ENCODE results near the gene SH2D1A. TPM values are rescaled to one million over a fixed set of nuclear protein-coding genes. Genes with fewer than 3 reads are reported as not detected.
"Not testable (repeated sequence)": the region's sequence is repeated elsewhere in the genome, so short reads cannot be mapped to it uniquely, and the experiment has no call there.

The SH2D1A gene
- 10 to 100 TPM; 40.7 to 47.1 TPM for total RNA-seq

DNA sequence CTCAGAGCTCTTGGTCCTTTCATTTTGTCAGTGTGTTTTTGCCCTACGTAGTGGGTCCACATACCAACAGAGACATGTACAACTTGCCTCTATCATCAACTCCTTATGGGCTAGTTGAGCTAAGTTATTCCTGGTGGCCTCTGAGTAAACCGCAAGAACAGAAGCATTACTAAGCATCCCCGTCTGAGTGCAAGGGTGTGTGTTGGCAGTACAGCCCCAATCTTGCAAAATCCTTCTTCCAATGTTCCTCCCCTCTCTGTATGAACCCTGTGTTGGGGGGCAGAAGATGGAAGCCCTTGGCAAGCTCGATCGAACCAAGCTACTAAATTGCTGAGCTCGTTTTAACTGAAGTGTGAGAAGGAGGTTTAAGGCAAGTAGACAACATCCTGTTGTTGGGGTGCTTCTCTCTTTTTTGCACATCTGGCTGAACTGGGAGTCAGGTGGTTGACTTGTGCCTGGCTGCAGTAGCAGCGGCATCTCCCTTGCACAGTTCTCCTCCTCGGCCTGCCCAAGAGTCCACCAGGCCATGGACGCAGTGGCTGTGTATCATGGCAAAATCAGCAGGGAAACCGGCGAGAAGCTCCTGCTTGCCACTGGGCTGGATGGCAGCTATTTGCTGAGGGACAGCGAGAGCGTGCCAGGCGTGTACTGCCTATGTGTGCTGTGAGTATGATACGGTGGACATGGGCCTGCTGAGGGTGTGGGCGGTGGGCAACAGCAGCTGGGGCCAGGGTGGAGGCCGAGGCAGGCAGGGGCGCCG, at the start of gene SH2D1A:
Gene SH2D1A, plus strand, starts transcription at position 447 of the 760 bp plus-strand sequence. Its CDS starts 80 bp downstream, at position 527.
- Mint-ChIP-seq H3K36me3 (ENCODE audit: insufficient read depth in 2 of 2) (peaks cover 2 to 4% of the 10 kb centered on the region in 2 donors), H3K4me1 (ENCODE audit: low read depth) (peaks cover 48% of the 10 kb centered on the region), H3K27me3 (ENCODE audit: low read depth) (peaks cover 10% of the 10 kb centered on the region), H3K9me3 (no peaks in the 10 kb centered on the region), H3K27ac (peak within 1 kb of the TSS; percentile 97), H3K4me3 (peak within 1 kb of the TSS; percentile 91 to 96)
- ATAC-seq (replicated peaks in 1 of 2) (peak; percentile 37 to 49), DNase-seq (peak; percentile 26)

DNA sequence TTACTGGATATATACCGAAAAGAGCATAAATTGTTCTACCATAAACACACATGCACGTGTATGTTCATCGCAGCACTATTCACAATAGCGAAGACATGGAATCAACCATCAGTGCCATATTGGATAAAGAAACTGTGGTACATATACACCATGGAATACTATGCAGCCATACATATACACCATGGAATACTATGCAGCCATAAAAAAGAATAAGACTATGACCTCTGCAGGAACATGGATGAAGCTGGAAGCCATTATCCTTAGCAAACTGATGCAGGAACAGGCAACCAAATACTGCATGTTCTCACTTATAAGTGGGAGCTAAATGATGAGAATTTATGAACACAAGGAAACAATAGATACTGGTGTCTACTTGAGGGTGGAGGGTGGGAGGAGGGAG, 47.0 kb upstream of the SH2D1A start:
- H3K36me3 Mint-ChIP-seq (ENCODE audit: insufficient read depth in 2 of 2); H3K27ac Mint-ChIP-seq; ATAC-seq (replicated peaks in 1 of 2); H3K4me3 Mint-ChIP-seq; H3K9me3 Mint-ChIP-seq; DNase-seq: not testable (repeated sequence)
- peaks cover 33% of the 10 kb centered on the region for H3K4me1 Mint-ChIP-seq (ENCODE audit: low read depth)
- H3K27me3 Mint-ChIP-seq (ENCODE audit: low read depth), result peaks cover 14% of the 10 kb centered on the region

DNA sequence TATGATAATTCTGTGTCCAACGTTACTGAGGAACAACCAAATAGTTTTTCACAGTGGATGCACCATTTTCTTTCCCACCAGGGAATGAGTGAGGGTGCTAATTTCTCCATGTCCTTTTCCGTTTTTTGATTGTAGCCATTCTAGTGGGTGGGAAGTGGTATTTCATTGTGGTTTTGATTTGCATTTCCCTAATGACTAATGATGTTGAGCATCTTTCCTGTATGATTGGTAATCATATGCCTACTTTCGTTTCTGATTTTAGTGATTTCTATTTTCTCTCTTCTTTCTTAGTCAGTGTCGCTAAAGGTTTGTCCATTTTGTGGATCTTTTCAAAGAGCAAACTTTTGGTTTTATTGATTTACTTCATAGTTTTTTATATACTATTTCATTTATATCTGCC, 46.0 kb upstream of the SH2D1A start:
- DNase-seq (no peak), ATAC-seq (replicated peaks in 1 of 2) (peak; percentile 67 to 75)
- Mint-ChIP-seq H3K27me3 (ENCODE audit: low read depth) (peaks cover 14% of the 10 kb centered on the region), H3K4me1 (ENCODE audit: low read depth) (peaks cover 25% of the 10 kb centered on the region), H3K9me3 (peaks cover 0 to 6% of the 10 kb centered on the region in 2 donors), H3K27ac (peak overlapping the region; percentile 29), H3K4me3 (peak overlapping the region; percentile 48 to 79), H3K36me3 (ENCODE audit: insufficient read depth in 2 of 2) (peaks cover 4 to 6% of the 10 kb centered on the region in 2 donors)

DNA sequence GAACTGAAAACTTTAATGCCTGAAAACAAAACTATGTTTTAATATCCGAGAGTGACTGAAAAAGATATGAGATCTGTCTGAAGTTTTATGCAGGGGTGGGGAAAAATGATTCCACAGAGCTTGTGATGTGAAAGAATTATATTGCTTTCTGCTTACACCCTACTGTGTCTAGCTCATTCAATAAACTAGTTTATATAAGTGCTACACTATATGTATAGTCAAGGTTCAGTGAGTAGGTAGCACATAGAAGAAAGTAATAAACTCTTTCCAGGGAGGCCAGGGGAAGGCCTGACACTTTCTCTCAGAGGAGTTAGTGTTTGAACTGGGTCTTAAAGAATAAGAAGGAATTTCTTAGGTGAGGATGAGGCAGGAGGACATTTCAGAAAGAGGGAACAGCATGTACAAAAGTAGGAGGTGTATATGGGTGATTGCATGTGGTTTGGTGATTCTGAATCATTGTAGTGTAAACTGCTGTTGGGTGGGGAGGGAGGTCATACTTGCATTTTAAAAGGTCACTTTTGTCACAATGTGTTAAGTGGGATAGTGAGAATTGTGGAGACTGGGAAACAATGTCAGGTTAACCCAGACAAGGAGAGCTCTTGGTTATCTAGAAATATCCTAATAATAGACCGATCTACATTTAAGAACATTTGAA, 39.0 kb upstream of the SH2D1A start:
- ATAC-seq (replicated peaks in 1 of 2), result peak in 1 of 2 donors; percentile 42
- H3K36me3 Mint-ChIP-seq (ENCODE audit: insufficient read depth in 2 of 2), result peaks cover 4 to 5% of the 10 kb centered on the region in 2 donors
- peaks cover 13% of the 10 kb centered on the region for H3K27me3 Mint-ChIP-seq (ENCODE audit: low read depth)
- H3K4me3 Mint-ChIP-seq, result peak overlapping the region in 1 of 2 donors; percentile 3
- peaks cover 14% of the 10 kb centered on the region for H3K4me1 Mint-ChIP-seq (ENCODE audit: low read depth)
- DNase-seq, result no peak
- no peak overlapping the region for H3K27ac Mint-ChIP-seq
- H3K9me3 Mint-ChIP-seq, result peaks cover 1 to 4% of the 10 kb centered on the region in 2 donors

DNA sequence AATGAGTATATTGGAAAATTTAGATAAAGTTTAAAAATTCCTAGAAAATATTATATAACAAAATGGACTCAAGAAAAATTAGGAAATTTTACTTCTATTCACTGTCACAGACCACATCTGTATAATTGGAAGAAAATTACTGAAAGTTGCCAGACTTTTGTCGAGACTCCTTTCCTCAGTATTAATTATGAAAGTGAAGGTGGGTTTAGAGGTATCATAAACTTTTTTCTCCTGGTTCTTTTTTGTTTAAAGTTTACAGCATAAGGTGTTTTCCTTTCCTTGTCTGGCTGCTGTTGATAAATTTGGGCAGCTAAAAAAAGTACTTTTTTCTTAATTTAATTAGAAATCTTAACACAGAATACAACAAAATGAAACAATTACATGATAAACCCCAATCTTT, 20.6 kb upstream of the SH2D1A start:
- no peaks in the 10 kb centered on the region for H3K36me3 Mint-ChIP-seq (ENCODE audit: insufficient read depth in 2 of 2)

DNA sequence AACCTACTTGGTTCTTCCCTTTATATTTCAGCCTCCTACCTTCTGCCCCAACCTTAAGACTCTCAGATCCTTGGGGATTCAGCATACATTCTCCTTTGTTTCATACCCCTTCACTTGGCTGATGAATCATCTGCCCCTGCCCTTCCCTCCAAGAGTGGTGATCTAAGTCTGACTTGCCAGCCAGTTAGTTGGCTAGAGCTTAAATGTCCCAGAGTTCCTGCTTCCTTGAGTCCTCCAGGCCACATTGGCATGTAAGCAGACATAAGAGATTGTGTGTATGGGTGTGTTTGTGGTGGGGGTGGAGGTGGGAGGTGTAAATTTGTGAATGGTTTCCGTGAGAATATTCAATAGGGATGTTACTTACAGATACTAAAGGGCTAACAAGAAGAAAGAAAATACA, 17.6 kb upstream of the SH2D1A start:
- Mint-ChIP-seq H3K4me1 (ENCODE audit: low read depth) (peaks cover 5% of the 10 kb centered on the region), H3K4me3 (no peak overlapping the region), H3K36me3 (ENCODE audit: insufficient read depth in 2 of 2) (peaks cover 0 to 2% of the 10 kb centered on the region in 2 donors), H3K27me3 (ENCODE audit: low read depth) (peaks cover 8% of the 10 kb centered on the region), H3K27ac (no peak overlapping the region), H3K9me3 (peaks cover 0 to 1% of the 10 kb centered on the region in 2 donors)
- DNase-seq (no peak), ATAC-seq (replicated peaks in 1 of 2) (no peak)

More for the DNA sequence above, 20.6 kb upstream of the SH2D1A start:
- ATAC-seq (replicated peaks in 1 of 2) (no peak), DNase-seq (no peak)
- H3K4me3 Mint-ChIP-seq, result no peak overlapping the region
- peaks cover 5% of the 10 kb centered on the region for H3K4me1 Mint-ChIP-seq (ENCODE audit: low read depth)
- peaks cover 15% of the 10 kb centered on the region for H3K27me3 Mint-ChIP-seq (ENCODE audit: low read depth)
- no peak overlapping the region for H3K27ac Mint-ChIP-seq
- H3K9me3 Mint-ChIP-seq, result no peaks in the 10 kb centered on the region

DNA sequence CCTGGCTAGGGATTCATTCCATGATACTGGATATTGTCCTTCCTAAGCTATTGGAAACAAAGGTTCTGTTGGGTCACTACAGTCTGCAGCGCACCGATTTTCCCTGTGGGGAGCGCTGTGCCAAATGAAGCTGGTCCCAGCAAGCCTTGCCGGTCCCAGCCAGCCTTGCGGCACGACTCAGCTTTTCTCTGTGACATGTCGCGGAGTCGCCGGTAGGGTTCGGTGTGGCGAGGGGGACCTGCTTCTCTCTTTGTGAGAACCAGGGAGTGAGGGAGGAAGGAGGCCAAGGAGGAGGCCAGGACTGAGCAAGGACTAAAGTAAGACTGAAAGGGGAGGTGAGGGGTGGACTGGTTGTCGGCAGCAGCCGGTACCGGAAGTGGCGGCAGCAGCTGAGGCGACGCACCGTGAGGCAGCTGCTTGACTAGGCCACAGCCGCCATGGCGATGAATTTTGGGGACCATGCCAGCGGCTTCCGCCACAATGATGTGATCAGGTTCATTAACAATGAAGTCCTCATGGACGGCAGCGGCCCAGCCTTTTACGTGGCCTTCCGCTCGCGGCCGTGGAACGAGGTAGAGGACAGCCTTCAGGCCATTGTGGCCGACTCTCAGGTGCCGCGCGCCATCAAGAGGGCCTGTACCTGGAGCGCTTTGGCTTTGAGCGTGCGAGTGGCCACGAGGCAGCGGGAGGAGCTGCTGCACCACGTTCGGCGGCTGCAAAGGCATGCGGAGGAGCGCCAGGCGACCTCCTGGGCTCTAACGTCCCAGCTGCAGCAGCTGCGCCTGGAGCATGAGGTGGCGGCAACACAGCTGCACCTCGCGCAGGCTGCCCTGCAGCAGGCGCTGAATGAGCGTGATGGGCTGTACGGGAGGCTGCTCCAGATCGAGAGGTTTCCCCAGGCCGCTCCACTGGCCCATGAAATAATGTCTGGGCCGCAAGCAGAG, 13.6 kb upstream of the SH2D1A start, which contains the start of gene TEX13D:
Gene TEX13D, plus strand, starts transcription at position 180 of the 944 bp plus-strand sequence. Its CDS starts 258 bp downstream, at position 438.
- peaks cover 0 to 2% of the 10 kb centered on the region in 2 donors for H3K36me3 Mint-ChIP-seq (ENCODE audit: insufficient read depth in 2 of 2)
- DNase-seq, result no peak

DNA sequence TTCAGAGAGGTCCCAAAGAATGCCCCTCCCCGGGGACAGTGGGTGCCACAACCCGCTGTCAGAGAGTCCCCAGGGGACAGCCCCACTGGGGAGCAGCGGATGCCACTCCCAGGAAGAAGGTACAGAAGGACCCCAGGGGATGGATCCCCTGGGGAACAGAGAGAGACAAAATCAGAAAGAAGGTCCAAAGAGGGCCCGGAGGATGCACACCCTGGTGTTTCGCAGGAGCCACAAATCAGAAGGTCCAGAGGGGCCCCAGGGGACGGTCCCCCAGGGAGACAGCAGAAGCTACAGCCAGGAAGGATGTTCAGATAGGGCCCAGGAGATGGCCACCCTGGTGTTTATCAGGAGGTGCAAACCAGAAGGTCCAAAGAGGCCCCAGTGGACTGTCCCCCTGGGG, 12.5 kb upstream of the SH2D1A start:
- H3K4me3 Mint-ChIP-seq, result no peak overlapping the region
- peaks cover 8% of the 10 kb centered on the region for H3K27me3 Mint-ChIP-seq (ENCODE audit: low read depth)
- ATAC-seq (replicated peaks in 1 of 2), result no peak
- H3K27ac Mint-ChIP-seq, result no peak overlapping the region
- peaks cover 0 to 2% of the 10 kb centered on the region in 2 donors for H3K36me3 Mint-ChIP-seq (ENCODE audit: insufficient read depth in 2 of 2)
- peaks cover 0 to 1% of the 10 kb centered on the region in 2 donors for H3K9me3 Mint-ChIP-seq
- peaks cover 27% of the 10 kb centered on the region for H3K4me1 Mint-ChIP-seq (ENCODE audit: low read depth)
- no peak for DNase-seq

More for the DNA sequence above, 13.6 kb upstream of the SH2D1A start, which contains the start of gene TEX13D:
- H3K4me1 Mint-ChIP-seq (ENCODE audit: low read depth), result peaks cover 27% of the 10 kb centered on the region
- peaks cover 0 to 1% of the 10 kb centered on the region in 2 donors for H3K9me3 Mint-ChIP-seq
- no peak within 1 kb of the TSS for H3K4me3 Mint-ChIP-seq
- no peak within 1 kb of the TSS for H3K27ac Mint-ChIP-seq
- peaks cover 8% of the 10 kb centered on the region for H3K27me3 Mint-ChIP-seq (ENCODE audit: low read depth)
- no peak for ATAC-seq (replicated peaks in 1 of 2)

DNA sequence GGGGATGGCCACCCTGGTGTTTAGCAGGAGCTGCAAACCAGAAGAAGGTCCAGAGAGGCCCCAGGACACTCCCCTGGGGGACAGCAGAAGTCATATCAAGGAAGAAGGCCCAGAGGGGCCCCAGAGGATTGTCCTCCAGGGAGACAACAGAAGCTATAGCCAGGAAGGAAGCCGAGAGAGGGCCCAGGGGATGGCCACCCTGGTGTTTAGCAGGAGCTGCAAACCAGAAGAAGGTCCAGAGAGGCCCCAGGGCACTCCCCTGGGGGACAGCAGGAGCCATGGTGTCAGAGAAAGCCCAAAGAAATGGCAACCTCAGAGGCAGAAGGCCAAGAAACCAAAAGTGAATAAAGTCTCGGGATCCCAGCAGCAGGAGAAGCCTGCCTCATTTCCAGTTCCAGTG, 11.8 kb upstream of the SH2D1A start:
- not testable (repeated sequence) for H3K4me3 Mint-ChIP-seq; H3K9me3 Mint-ChIP-seq; H3K27me3 Mint-ChIP-seq (ENCODE audit: low read depth); ATAC-seq (replicated peaks in 1 of 2); DNase-seq; H3K27ac Mint-ChIP-seq; H3K36me3 Mint-ChIP-seq (ENCODE audit: insufficient read depth in 2 of 2)
- peaks cover 29% of the 10 kb centered on the region for H3K4me1 Mint-ChIP-seq (ENCODE audit: low read depth)

DNA sequence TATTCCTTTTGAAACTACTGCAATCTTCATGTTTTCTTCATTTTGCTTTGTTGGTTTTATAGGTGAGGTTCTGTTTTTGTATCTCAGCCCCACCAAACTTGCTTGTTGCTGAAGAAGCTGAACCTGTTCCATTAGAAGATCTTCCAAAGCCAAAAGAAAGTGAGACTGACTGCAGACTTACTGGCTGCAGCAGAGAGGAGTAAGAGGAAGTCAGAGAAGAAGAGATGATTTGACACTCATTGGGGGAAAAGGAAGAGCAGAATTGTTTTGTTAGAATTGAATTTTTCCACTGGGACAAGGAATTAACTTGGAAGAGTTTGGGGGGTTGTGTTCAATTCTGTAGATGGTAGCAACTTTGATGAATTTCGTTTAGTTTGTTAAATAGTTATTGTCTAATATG, 10.8 kb upstream of the SH2D1A start:
- Mint-ChIP-seq H3K27ac (no peak overlapping the region), H3K36me3 (ENCODE audit: insufficient read depth in 2 of 2) (peaks cover 0 to 2% of the 10 kb centered on the region in 2 donors), H3K4me1 (ENCODE audit: low read depth) (peaks cover 31% of the 10 kb centered on the region), H3K9me3 (peaks cover 0 to 1% of the 10 kb centered on the region in 2 donors), H3K4me3 (peak overlapping the region in 1 of 2 donors; percentile 13), H3K27me3 (ENCODE audit: low read depth) (peaks cover 6% of the 10 kb centered on the region)
- ATAC-seq (replicated peaks in 1 of 2) (no peak), DNase-seq (no peak)

DNA sequence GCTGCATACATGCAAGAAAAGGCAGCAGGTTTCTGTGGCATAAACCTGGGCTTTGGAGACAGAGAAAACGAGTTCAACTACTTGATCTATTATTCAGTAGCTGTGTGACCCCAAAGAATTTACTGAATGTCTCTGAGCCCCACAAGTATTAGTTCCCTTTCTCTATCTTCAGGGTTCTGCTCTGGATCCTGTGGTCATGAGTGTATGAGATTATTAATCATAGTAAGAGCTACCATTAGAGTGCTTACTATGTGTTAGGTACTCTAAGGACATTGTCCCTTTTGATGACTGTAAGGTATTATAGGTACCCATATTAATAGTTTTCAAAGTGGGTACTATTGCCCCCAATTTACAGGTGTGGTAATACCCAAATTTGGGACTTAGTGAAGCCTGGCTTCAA, 8.4 kb upstream of the SH2D1A start:
- Mint-ChIP-seq H3K9me3 (no peaks in the 10 kb centered on the region), H3K4me3 (no peak overlapping the region), H3K4me1 (ENCODE audit: low read depth) (peaks cover 54% of the 10 kb centered on the region), H3K36me3 (ENCODE audit: insufficient read depth in 2 of 2) (no peaks in the 10 kb centered on the region), H3K27me3 (ENCODE audit: low read depth) (peaks cover 7% of the 10 kb centered on the region), H3K27ac (no peak overlapping the region)
- peak; percentile 5 to 26 for ATAC-seq (replicated peaks in 1 of 2)
- no peak for DNase-seq

DNA sequence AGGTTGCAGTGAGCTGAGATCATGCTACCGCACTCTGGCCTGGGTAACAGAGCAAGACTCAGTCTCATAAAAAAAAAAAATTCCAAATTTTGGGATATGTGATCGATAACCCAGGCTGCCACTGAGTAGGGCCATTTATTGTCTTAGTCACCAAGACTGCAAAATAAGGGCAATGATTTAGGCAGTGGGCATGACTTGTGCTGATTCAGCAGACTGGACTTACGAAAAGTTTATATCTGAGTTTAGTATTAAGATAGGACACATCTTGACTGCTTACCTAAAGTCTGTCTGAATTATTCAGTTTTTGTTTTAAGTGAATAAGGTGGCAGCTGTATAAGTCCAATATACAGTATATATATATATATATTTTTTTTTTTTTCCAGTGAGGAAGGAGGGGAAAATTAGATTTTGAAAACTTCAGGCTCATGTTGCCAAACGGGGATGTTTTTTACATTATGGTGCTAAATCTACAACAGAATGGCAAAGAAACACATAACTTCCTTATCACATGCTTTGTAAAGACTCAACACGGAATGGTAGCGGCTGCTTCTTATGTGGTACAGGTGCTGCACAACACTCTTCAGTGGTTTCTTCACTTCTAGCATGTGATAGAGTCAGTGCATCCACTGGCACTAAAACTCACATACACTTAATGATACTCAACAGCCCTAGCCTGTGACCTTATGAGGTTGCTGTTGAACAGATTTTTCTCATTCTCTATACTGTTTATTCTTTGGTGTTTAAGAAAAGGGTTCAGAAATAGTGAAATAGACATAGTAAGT, 7.4 kb upstream of the SH2D1A start:
- Mint-ChIP-seq H3K4me1 (ENCODE audit: low read depth) (peaks cover 64% of the 10 kb centered on the region), H3K4me3 (peak overlapping the region in 1 of 2 donors; percentile 36), H3K9me3 (no peaks in the 10 kb centered on the region), H3K27me3 (ENCODE audit: low read depth) (peaks cover 8% of the 10 kb centered on the region), H3K36me3 (ENCODE audit: insufficient read depth in 2 of 2) (no peaks in the 10 kb centered on the region), H3K27ac (peak overlapping the region; percentile 48)
- ATAC-seq (replicated peaks in 1 of 2), result peak; percentile 32 to 42
- DNase-seq, result peak in 1 of 2 donors; percentile 29
